ENCODE results near the gene RSBN1L. TPM values are rescaled to one million over a fixed set of nuclear protein-coding genes. Genes with fewer than 3 reads are reported as not detected.
A peak's percentile ranks its signal among the peaks of the same experiment; 100 is the strongest.

Gene RSBN1L
- polyA plus RNA-seq, 1 of the 3 experiments (the other 2 are of a cell fraction): 6.5 TPM

DNA sequence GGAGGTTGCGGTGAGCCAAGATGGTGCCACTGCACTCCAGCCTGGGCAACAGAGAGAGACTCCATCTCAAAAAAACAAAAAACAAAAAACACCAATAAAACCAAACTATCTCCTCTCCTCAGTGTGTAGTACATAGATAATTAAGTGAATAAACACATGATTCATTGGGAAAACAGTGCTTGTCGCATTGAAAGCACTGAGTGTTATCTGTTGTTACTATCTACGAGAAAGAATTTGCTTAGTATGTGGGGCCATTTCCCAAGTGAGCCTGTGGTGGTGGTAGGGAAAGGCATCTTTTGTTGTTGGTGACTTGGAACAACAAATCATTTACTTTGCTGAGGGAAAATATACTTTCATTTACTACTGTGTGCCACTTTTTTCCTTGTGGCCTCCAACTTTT is 42.6 kb downstream of the RSBN1L start:
- Histone ChIP-seq H4K20me1 (ENCODE audit: insufficient read depth) (peaks cover 9% of the 10 kb centered on the region), H3K27ac (ENCODE audit: low read depth in 2 of 2, low read length in 1 of 2) (peak overlapping the region in 1 of 2 experiments; percentile 78; a peak in 1 of 4 replicates), H3F3A (replicated peaks; ENCODE audit: insufficient read depth) (peaks cover 24% of the 10 kb centered on the region), H3K4me3 (ENCODE audit: low read depth in 2 of 2, low read length in 1 of 2) (no peak overlapping the region), H3K4me1 (ENCODE audit: control insufficient read depth in 1 of 2, insufficient read depth in 2 of 2, low read depth in 1 of 2, low read length in 1 of 2) (peaks cover 0 to 21% of the 10 kb centered on the region in 2 experiments; a peak in 2 of 4 replicates), H2AFZ (ENCODE audit: low read depth) (no peak overlapping the region), H3K9me3 (no peaks in the 10 kb centered on the region), H3K9ac (no peak overlapping the region), H3K79me2 (ENCODE audit: insufficient read depth) (peaks cover 35% of the 10 kb centered on the region), H3K4me2 (no peak overlapping the region), H3K36me3 (replicated peaks in 1 of 2; ENCODE audit: control insufficient read depth in 1 of 2, insufficient read depth in 2 of 2, low read length in 1 of 2) (peaks cover 0 to 20% of the 10 kb centered on the region in 2 experiments), H3K27me3 (ENCODE audit: insufficient read depth) (no peaks in the 10 kb centered on the region), H3K9me2 (no peaks in the 10 kb centered on the region)
- WGBS (ENCODE audit: low lambda C conversion rate): 72% methylated on average over 3 of the region's 3 CpGs
- CTCF ChIA-PET: no interaction called here
- no peak for DNase-seq
- POLR2A ChIA-PET: no interaction called here
- TF ChIP-seq FOSL2 (IDR thresholded peaks at IDR 0.05; ENCODE audit: borderline replicate concordance, low read depth) (peak; percentile 39; the same call in 1 of the 2 replicates), NRF1 (IDR thresholded peaks at IDR 0.05; ENCODE audit: low read depth, low read length) (no peak)

DNA sequence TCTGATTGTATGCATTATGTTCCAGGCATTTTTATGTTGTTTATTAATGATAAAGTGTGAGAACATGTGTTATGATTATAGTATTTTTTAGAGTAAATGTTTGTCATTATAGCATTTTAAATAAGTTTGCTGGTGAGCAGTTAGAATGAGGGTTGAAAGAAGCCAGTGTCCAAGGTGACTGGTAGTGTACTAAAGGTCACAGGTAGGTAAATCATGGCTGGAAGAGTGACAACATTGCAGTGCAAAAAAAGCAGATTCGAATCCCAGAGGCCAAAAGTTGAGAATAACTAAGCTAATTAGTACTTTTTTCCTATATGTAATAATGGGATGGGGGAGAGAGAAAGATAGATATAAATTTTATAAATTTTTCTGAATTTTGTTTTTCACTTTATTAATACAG is 44.0 kb downstream of the RSBN1L start:
- H3F3A ChIP-seq (replicated peaks; ENCODE audit: insufficient read depth): peaks cover 23% of the 10 kb centered on the region
- peaks cover 0 to 20% of the 10 kb centered on the region in 2 experiments for H3K36me3 ChIP-seq (replicated peaks in 1 of 2; ENCODE audit: control insufficient read depth in 1 of 2, insufficient read depth in 2 of 2, low read length in 1 of 2)
- H3K4me2 ChIP-seq: no peak overlapping the region
- H3K9ac ChIP-seq: no peak overlapping the region
- H3K79me2 ChIP-seq (ENCODE audit: insufficient read depth): peaks cover 32% of the 10 kb centered on the region
- no peak for TF ChIP-seq NFIC (IDR thresholded peaks at IDR 0.05; ENCODE audit: borderline replicate concordance)
- TF ChIP-seq POLR2AphosphoS5 (IDR thresholded peaks at IDR 0.05; ENCODE audit: low read depth, low read length): no peak
- no peak for TF ChIP-seq TEAD4 (IDR thresholded peaks at IDR 0.05; ENCODE audit: borderline replicate concordance, insufficient read depth)
- no peak for TF ChIP-seq RXRA (IDR thresholded peaks at IDR 0.05; ENCODE audit: borderline replicate concordance, low read depth)
- no peak for TF ChIP-seq EZH2phosphoT487 (IDR thresholded peaks at IDR 0.05; ENCODE audit: borderline replicate concordance, low read depth)
- TF ChIP-seq FOXJ3 (CRISPR knock-in tag; IDR thresholded peaks at IDR 0.05): no peak
- TF ChIP-seq, protein P1, sequence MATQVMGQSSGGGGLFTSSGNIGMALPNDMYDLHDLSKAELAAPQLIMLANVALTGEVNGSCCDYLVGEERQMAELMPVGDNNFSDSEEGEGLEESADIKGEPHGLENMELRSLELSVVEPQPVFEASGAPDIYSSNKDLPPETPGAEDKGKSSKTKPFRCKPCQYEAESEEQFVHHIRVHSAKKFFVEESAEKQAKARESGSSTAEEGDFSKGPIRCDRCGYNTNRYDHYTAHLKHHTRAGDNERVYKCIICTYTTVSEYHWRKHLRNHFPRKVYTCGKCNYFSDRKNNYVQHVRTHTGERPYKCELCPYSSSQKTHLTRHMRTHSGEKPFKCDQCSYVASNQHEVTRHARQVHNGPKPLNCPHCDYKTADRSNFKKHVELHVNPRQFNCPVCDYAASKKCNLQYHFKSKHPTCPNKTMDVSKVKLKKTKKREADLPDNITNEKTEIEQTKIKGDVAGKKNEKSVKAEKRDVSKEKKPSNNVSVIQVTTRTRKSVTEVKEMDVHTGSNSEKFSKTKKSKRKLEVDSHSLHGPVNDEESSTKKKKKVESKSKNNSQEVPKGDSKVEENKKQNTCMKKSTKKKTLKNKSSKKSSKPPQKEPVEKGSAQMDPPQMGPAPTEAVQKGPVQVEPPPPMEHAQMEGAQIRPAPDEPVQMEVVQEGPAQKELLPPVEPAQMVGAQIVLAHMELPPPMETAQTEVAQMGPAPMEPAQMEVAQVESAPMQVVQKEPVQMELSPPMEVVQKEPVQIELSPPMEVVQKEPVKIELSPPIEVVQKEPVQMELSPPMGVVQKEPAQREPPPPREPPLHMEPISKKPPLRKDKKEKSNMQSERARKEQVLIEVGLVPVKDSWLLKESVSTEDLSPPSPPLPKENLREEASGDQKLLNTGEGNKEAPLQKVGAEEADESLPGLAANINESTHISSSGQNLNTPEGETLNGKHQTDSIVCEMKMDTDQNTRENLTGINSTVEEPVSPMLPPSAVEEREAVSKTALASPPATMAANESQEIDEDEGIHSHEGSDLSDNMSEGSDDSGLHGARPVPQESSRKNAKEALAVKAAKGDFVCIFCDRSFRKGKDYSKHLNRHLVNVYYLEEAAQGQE (IDR thresholded peaks at IDR 0.05; ENCODE audit: low read depth, low read length): no peak
- no peaks in the 10 kb centered on the region for H3K9me3 ChIP-seq
- 88% methylated on average over 1 of the region's 1 CpG for WGBS (ENCODE audit: low lambda C conversion rate)
- no peaks in the 10 kb centered on the region for H3K27me3 ChIP-seq (ENCODE audit: insufficient read depth)
- H3K4me3 ChIP-seq (ENCODE audit: low read depth in 2 of 2, low read length in 1 of 2): no peak overlapping the region
- no peaks in the 10 kb centered on the region for H3K9me2 ChIP-seq
- peaks cover 0 to 14% of the 10 kb centered on the region in 2 experiments; a peak in 2 of 4 replicates for H3K4me1 ChIP-seq (ENCODE audit: control insufficient read depth in 1 of 2, insufficient read depth in 2 of 2, low read depth in 1 of 2, low read length in 1 of 2)
- peaks cover 8% of the 10 kb centered on the region for H4K20me1 ChIP-seq (ENCODE audit: insufficient read depth)
- no peak overlapping the region for H3K27ac ChIP-seq (ENCODE audit: low read depth in 2 of 2, low read length in 1 of 2)
- ChIA-PET CTCF (interaction anchor here (0.9 to 3.2 kb wide), 4 partner anchors 17 to 89 kb away, joined by 3 to 14 read pairs (median 4); no protein-coding TSS in a partner anchor), POLR2A (no interaction called here)
- H2AFZ ChIP-seq (ENCODE audit: low read depth): no peak overlapping the region
- DNase-seq: no peak
